Measurements from ENCODE around the gene KCNH3.
"Not testable (repeated sequence)": the region's sequence is repeated elsewhere in the genome, so short reads cannot be mapped to it uniquely, and the experiment has no call there.

Gene KCNH3

GRCh38 chr12:49599961-49600360 lies 61.1 kb downstream of the KCNH3 start:
- no peak for DNase-seq

GRCh38 chr12:49603721-49604120 lies 64.9 kb downstream of the KCNH3 start:
- DNase-seq, result no peak

GRCh38 chr12:49604856-49605255 lies 66.0 kb downstream of the KCNH3 start:
- no peak for DNase-seq

GRCh38 chr12:49605539-49605938 lies 66.7 kb downstream of the KCNH3 start, which contains the start of gene FAM186B:
TSS of gene FAM186B (minus strand) at chr12:49605639. CDS start at chr12:49605477, 162 bp downstream.
- not testable (repeated sequence) for DNase-seq
